ENCODE results near the gene SOX5.

DNA sequence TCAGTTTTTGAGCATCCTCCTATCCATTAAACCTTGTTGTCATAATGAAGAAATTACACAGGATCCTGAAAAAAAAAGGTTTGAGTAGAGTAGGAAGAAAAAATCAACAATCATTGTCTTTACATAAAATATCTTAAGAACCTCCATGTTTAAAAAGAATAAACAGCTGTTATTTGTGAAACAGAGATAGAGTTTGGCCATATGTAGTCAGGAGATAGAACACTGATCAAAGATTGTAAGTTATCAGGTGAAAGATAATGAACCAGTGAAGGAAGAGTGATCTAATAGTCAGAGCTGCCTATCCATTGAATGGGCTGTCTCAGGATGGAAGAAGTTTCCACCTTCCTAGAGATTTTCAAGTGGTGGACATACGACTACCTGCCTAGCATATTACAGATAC lies 397.1 kb downstream of the SOX5 start:
- no peak for TF ChIP-seq GATA3 (IDR thresholded peaks at IDR 0.05; ENCODE audit: low read depth, low read length)
- TF ChIP-seq GATA2 (IDR thresholded peaks at IDR 0.05; ENCODE audit: low read depth, low read length) = no peak
